Neural cell (in vitro differentiated cells): ENCODE data around the gene UNC13B.

Source experiments
- CTCF ChIP-seq: fragments of 450-650 bp; IDR thresholded peaks from 2 replicates; pipeline ENCODE4 v1.5.1; 2014; ENCODE audit warnings: antibody characterized with exemption, mild to moderate bottlenecking, moderate library complexity; ENCODE audit not compliant: poor library complexity, severe bottlenecking
- EP300 ChIP-seq: fragments of 450-650 bp; conservative IDR thresholded peaks from 2 replicates; pipeline ENCODE4 v1.6.1; 2014; ENCODE audit warnings: antibody characterized with exemption, mild to moderate bottlenecking, moderate library complexity; ENCODE audit not compliant: poor library complexity, severe bottlenecking
- EZH2 ChIP-seq: fragments of 200-600, 300-800 bp; shearing (Covaris generic), sonication (generic); IDR thresholded peaks from 2 replicates; pipeline ENCODE4 v1.6.1; 2014; ENCODE audit warnings: antibody characterized with exemption, low read length, borderline replicate concordance, mild to moderate bottlenecking; ENCODE audit not compliant: insufficient read depth, poor library complexity, severe bottlenecking
- MXI1 ChIP-seq: fragments of 450-650 bp; conservative IDR thresholded peaks from 2 replicates; pipeline ENCODE4 v1.6.1; 2014; ENCODE audit warnings: antibody characterized with exemption, mild to moderate bottlenecking; ENCODE audit not compliant: poor library complexity, severe bottlenecking
- POLR2AphosphoS5 ChIP-seq: IDR thresholded peaks from 2 replicates; pipeline ENCODE4 v1.6.1; 2012
- RAD21 ChIP-seq: fragments of 450-650 bp; conservative IDR thresholded peaks from 2 replicates; pipeline ENCODE4 v1.6.1; 2014; ENCODE audit warnings: antibody characterized with exemption, mild to moderate bottlenecking, moderate library complexity
- REST ChIP-seq: IDR thresholded peaks from 2 replicates; pipeline ENCODE4 v1.6.1; 2012; ENCODE audit warnings: borderline replicate concordance
- TAF1 ChIP-seq: IDR thresholded peaks from 2 replicates; pipeline ENCODE4 v1.6.1; 2012; ENCODE audit warnings: low read depth

- TF ChIP-seq CTCF (no peak), EP300 (no peak), EZH2 (no peak), TAF1 (no peak), RAD21 (no peak), POLR2AphosphoS5 (no peak), MXI1 (no peak), REST (no peak)
Measured at GRCh38 chr9:35431467-35431866, 269.7 kb downstream of the UNC13B start.
